ENCODE data around the gene EXD3.
A peak's percentile ranks its signal among the peaks of the same experiment; 100 is the strongest.
"Not testable (repeated sequence)": the region's sequence is repeated elsewhere in the genome, so short reads cannot be mapped to it uniquely, and the experiment has no call there.

The EXD3 gene

DNA sequence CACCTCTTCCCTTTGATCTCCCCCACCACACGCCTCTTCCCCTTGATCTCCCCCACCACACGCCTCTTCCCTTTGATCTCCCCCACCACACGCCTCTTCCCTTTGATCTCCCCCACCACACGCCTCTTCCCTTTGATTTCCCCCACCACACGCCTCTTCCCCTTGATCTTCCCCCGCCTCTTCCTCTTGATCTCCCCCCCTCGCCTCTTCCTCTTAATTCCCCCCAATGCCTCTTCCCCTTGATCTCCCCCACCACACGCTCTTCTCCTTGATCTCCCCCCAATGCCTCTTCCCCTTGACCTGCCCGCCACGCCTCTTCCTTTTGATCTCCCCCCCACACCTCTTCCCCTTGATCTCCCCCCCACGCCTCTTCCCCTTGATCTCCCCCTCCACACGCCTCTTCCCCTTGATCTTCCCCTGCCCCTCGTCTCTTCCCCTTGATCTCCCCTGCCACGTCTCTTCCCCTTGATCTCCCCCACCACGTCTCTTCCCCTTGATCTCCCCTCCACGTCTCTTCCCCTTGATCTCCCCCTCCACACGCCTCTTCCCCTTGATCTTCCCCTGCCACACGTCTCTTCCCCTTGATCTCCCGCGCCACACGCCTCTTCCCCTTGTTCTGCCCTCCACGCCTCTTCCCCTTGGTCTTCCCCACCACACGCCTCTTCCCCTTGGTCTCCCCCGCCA is 27.7 kb upstream of the EXD3 start:
- H3K27ac ChIP-seq (replicated peaks); H3K27me3 ChIP-seq (ENCODE audit: insufficient read depth, poor library complexity, severe bottlenecking); H3K4me3 ChIP-seq (replicated peaks; ENCODE audit: insufficient read depth, low read length): not testable (repeated sequence)
- peak; percentile 76 to 87 for DNase-seq (ENCODE audit: low read depth in 1 of 2, low spot score in 1 of 2)
- TF ChIP-seq SPI1 (IDR thresholded peaks at IDR 0.05; ENCODE audit: borderline replicate concordance, low read depth), result peak; percentile 9; the same call in 1 of the 2 replicates

DNA sequence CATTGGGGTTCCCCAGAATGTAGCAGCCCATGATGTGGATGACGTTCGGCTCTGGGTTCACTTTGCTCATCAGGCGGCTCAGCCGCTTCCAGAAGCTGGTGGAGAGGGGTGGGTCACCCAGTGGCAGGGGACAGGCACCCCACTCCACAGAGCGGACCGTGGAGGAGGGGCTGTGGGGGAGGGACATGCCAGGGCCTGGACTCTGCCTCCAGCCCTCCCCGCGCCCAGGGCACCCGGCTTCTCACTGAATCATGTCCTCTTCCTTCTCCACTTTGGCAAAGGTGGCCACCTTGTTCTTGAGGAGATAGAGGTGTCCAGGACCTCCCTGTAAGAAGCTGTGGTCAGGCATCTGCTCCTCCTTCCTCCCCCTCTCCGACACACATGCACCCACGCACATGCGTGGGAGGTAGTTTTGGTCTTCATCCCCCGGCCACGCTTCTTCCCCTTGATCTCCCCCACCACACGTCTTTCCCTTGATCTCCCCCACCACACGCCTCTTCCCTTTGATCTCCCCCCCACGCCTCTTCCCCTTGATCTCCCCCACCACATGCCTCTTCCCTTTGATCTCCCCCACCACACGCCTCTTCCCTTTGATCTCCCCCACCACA is 27.1 kb upstream of the EXD3 start:
- peak in 1 of 2 experiments; percentile 81 for DNase-seq (ENCODE audit: low read depth in 1 of 2, low spot score in 1 of 2)
- Histone ChIP-seq H3K27ac (replicated peaks) (no peak overlapping the region), H3K27me3 (ENCODE audit: insufficient read depth, poor library complexity, severe bottlenecking) (no peaks in the 10 kb centered on the region), H3K4me3 (replicated peaks; ENCODE audit: insufficient read depth, low read length) (no peak overlapping the region)
- TF ChIP-seq GABPA (IDR thresholded peaks at IDR 0.05; ENCODE audit: low read depth) (no peak), POLR2AphosphoS5 (IDR thresholded peaks at IDR 0.05; ENCODE audit: low read depth) (peak; percentile 41; the same call in 1 of the 2 replicates)

DNA sequence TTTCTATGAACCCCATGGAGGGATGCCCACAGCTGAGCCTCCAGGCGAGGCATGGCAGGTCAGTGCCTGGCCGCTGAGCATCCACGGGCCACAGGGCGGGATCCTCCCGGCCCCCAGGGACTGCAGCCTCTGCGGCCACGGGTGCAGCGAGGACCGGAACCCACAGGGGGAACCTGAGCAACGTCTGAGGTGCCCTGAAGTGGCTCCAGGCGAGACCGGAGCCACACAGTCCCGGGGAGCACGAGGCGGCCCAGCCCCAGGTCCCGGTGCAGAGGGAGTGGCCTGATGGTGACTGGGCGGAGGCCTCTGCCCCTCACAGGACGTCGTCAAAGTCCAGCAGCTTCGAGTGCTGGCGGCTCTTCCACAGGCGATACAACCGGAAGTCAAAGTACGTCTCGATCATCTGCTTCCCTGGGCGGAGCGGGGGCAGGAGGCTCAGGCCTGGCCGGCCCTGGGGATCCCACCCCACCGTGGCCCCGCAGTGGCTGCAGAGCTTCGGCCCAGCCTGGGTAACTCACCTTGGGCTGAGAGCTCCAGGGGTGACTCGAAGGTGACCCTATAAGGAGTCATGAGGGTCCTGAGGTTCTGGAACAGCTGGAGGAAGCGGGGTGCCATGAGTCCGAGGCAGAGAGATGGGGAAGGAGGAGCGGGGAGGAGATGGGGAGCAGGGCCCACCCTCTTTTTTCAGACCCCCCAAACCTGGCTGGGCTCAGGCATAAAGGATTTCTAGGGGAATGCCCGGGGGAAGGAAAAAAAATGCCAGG is 26.3 kb upstream of the EXD3 start:
- TF ChIP-seq, protein P1, sequence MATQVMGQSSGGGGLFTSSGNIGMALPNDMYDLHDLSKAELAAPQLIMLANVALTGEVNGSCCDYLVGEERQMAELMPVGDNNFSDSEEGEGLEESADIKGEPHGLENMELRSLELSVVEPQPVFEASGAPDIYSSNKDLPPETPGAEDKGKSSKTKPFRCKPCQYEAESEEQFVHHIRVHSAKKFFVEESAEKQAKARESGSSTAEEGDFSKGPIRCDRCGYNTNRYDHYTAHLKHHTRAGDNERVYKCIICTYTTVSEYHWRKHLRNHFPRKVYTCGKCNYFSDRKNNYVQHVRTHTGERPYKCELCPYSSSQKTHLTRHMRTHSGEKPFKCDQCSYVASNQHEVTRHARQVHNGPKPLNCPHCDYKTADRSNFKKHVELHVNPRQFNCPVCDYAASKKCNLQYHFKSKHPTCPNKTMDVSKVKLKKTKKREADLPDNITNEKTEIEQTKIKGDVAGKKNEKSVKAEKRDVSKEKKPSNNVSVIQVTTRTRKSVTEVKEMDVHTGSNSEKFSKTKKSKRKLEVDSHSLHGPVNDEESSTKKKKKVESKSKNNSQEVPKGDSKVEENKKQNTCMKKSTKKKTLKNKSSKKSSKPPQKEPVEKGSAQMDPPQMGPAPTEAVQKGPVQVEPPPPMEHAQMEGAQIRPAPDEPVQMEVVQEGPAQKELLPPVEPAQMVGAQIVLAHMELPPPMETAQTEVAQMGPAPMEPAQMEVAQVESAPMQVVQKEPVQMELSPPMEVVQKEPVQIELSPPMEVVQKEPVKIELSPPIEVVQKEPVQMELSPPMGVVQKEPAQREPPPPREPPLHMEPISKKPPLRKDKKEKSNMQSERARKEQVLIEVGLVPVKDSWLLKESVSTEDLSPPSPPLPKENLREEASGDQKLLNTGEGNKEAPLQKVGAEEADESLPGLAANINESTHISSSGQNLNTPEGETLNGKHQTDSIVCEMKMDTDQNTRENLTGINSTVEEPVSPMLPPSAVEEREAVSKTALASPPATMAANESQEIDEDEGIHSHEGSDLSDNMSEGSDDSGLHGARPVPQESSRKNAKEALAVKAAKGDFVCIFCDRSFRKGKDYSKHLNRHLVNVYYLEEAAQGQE (IDR thresholded peaks at IDR 0.05; ENCODE audit: insufficient replicate concordance, low read depth), result no peak
- TF ChIP-seq, protein P2, sequence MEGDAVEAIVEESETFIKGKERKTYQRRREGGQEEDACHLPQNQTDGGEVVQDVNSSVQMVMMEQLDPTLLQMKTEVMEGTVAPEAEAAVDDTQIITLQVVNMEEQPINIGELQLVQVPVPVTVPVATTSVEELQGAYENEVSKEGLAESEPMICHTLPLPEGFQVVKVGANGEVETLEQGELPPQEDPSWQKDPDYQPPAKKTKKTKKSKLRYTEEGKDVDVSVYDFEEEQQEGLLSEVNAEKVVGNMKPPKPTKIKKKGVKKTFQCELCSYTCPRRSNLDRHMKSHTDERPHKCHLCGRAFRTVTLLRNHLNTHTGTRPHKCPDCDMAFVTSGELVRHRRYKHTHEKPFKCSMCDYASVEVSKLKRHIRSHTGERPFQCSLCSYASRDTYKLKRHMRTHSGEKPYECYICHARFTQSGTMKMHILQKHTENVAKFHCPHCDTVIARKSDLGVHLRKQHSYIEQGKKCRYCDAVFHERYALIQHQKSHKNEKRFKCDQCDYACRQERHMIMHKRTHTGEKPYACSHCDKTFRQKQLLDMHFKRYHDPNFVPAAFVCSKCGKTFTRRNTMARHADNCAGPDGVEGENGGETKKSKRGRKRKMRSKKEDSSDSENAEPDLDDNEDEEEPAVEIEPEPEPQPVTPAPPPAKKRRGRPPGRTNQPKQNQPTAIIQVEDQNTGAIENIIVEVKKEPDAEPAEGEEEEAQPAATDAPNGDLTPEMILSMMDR (IDR thresholded peaks at IDR 0.05; ENCODE audit: insufficient read depth, low read length), result no peak
- no peak for TF ChIP-seq SPI1 (IDR thresholded peaks at IDR 0.05; ENCODE audit: borderline replicate concordance, low read depth)
- TF ChIP-seq GABPA (IDR thresholded peaks at IDR 0.05; ENCODE audit: low read depth), result no peak
- TF ChIP-seq POLR2AphosphoS5 (IDR thresholded peaks at IDR 0.05; ENCODE audit: low read depth), result no peak
- no peak for DNase-seq (ENCODE audit: low read depth in 1 of 2, low spot score in 1 of 2)
- H3K4me3 ChIP-seq (replicated peaks; ENCODE audit: insufficient read depth, low read length), result no peak overlapping the region
- no peak overlapping the region for H3K27ac ChIP-seq (replicated peaks)
- H3K27me3 ChIP-seq (ENCODE audit: insufficient read depth, poor library complexity, severe bottlenecking), result no peaks in the 10 kb centered on the region

DNA sequence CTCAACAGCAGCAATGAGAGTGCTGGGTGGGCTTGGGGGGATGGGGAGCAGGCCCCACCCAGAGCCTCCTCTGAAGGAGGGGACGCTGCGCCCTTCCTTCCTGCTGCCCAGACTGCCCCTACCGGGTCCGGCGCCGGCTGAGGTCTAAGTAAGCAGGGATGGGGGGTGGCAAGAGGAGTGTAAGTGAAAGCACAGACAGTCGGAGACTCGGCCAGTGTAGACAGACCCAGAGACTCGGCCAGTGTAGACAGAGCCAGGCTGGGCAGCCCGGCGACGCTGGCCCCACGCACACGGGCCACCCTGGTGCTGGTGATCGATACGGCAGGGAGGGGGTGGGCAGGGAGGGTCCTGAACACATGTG is 25.6 kb upstream of the EXD3 start:
- DNase-seq (ENCODE audit: low read depth in 1 of 2, low spot score in 1 of 2), result no peak
- H3K27me3 ChIP-seq (ENCODE audit: insufficient read depth, poor library complexity, severe bottlenecking), result no peaks in the 10 kb centered on the region
- H3K4me3 ChIP-seq (replicated peaks; ENCODE audit: insufficient read depth, low read length), result no peak overlapping the region
- TF ChIP-seq, protein P1 (IDR thresholded peaks at IDR 0.05; ENCODE audit: insufficient replicate concordance, low read depth), result no peak
- TF ChIP-seq GABPA (IDR thresholded peaks at IDR 0.05; ENCODE audit: low read depth) (no peak), POLR2AphosphoS5 (IDR thresholded peaks at IDR 0.05; ENCODE audit: low read depth) (no peak), SPI1 (IDR thresholded peaks at IDR 0.05; ENCODE audit: borderline replicate concordance, low read depth) (no peak)
- TF ChIP-seq, protein P2 (IDR thresholded peaks at IDR 0.05; ENCODE audit: insufficient read depth, low read length), result no peak
- no peak overlapping the region for H3K27ac ChIP-seq (replicated peaks)

Measured in HL-60 (cell line).